PC-3 (cell line): ENCODE results near the gene C1orf105.

Experiments
- EZH2 ChIP-seq: fragments of 300-600 bp; sonication (generic); IDR thresholded peaks from one replicate; pipeline ENCODE4 v1.6.1; 2017; ENCODE audit warnings: antibody characterized with exemption, mild to moderate bottlenecking, low read length; ENCODE audit not compliant: unreplicated experiment
- TF ChIP-seq, protein P1 (sequence below): fragments of 300-600 bp; sonication (generic); conservative IDR thresholded peaks from 2 replicates; pipeline ENCODE4 v1.5.1; 2017; ENCODE audit warnings: antibody characterized with exemption, low read depth, mild to moderate bottlenecking, low read length

DNA sequence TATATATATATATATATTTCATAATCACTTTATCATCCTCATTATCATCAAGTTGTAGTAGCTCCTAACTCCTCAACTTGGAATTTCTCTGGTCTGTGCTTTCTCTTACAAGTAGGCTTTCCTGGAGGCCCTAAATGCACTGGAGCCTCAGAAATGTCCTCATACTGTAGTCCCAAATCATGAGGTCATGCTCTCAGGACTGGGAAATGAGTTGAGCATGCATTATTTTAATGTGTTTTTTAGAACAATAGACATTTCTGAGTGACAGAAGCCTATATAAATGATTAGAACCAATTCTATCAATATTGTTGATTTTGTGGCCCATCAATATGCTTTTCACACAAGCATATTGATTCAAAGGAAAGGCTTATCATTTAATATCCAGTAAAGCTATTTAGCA lies 42.9 kb upstream of the C1orf105 start:
- TF ChIP-seq, protein P1, sequence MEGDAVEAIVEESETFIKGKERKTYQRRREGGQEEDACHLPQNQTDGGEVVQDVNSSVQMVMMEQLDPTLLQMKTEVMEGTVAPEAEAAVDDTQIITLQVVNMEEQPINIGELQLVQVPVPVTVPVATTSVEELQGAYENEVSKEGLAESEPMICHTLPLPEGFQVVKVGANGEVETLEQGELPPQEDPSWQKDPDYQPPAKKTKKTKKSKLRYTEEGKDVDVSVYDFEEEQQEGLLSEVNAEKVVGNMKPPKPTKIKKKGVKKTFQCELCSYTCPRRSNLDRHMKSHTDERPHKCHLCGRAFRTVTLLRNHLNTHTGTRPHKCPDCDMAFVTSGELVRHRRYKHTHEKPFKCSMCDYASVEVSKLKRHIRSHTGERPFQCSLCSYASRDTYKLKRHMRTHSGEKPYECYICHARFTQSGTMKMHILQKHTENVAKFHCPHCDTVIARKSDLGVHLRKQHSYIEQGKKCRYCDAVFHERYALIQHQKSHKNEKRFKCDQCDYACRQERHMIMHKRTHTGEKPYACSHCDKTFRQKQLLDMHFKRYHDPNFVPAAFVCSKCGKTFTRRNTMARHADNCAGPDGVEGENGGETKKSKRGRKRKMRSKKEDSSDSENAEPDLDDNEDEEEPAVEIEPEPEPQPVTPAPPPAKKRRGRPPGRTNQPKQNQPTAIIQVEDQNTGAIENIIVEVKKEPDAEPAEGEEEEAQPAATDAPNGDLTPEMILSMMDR: no peak
- no peak for TF ChIP-seq EZH2
